Natural killer cell (primary cell): ENCODE results near the gene SCAND1. TPM values are rescaled to one million over a fixed set of nuclear protein-coding genes. Genes with fewer than 3 reads are reported as not detected.
A peak's percentile ranks its signal among the peaks of the same experiment; 100 is the strongest.

Experiments
- ATAC-seq, 3 donors: fragments of 150-1000 bp in 2 of 3; fragments of 200-7000 bp in 1 of 3; cut with Tn5 transposase; 1 replicate in 1 of 3; 2 replicates in 2 of 3; pipeline ENCODE4 v1.10.0; 2021; ENCODE audit warnings: mild to moderate bottlenecking in 2 of 3, moderate library complexity in 2 of 3
- DNase-seq, 2 donors: peaks; one replicate each; pipeline versions ENCODE4 v3.0.0 to v3.0.0-alpha.2; 2013 to 2021; ENCODE audit warnings: mixed read lengths in 1 of 2
- H3K27ac ChIP-seq: one replicate; pipeline ENCODE4 v1.5.1; 2013; ENCODE audit warnings: mild to moderate bottlenecking, low read length
- H3K27me3 ChIP-seq: one replicate; pipeline ENCODE4 v1.6.1; 2013; ENCODE audit warnings: low read length; ENCODE audit not compliant: control insufficient read depth, insufficient read depth
- H3K36me3 ChIP-seq: one replicate; pipeline ENCODE4 v1.6.1; 2013; ENCODE audit warnings: low read length; ENCODE audit not compliant: control insufficient read depth, insufficient read depth
- H3K4me1 ChIP-seq: one replicate; pipeline ENCODE4 v1.6.1; 2013; ENCODE audit warnings: low read length; ENCODE audit not compliant: control insufficient read depth, insufficient read depth
- H3K4me3 ChIP-seq: one replicate; pipeline ENCODE4 v1.5.1; 2013; ENCODE audit warnings: low read length
- H3K9me3 ChIP-seq: one replicate; pipeline ENCODE4 v1.6.1; 2013; ENCODE audit warnings: low read length; ENCODE audit not compliant: control insufficient read depth, insufficient read depth
- H3K27ac Mint-ChIP-seq, 2 donors: one replicate each; pipeline ENCODE4 v1.8.0; 2022; ENCODE audit warnings: mild to moderate bottlenecking in 2 of 2, mixed read lengths in 2 of 2, moderate library complexity in 1 of 2
- H3K27me3 Mint-ChIP-seq, 2 donors: one replicate each; pipeline ENCODE4 v1.8.0; 2022; ENCODE audit warnings: low read depth in 2 of 2, mixed read lengths in 2 of 2
- H3K36me3 Mint-ChIP-seq: one replicate; pipeline ENCODE4 v1.8.0; 2022; ENCODE audit warnings: mixed read lengths
- H3K4me1 Mint-ChIP-seq, 2 donors: one replicate each; pipeline ENCODE4 v1.8.0; 2022; ENCODE audit warnings: mixed read lengths in 2 of 2
- H3K4me3 Mint-ChIP-seq: one replicate; pipeline ENCODE4 v1.8.0; 2022; ENCODE audit warnings: mild to moderate bottlenecking, moderate library complexity, mixed read lengths
- H3K9me3 Mint-ChIP-seq, 2 donors: one replicate each; pipeline ENCODE4 v1.8.0; 2022; ENCODE audit warnings: mixed read lengths in 2 of 2
- WGBS: methylation state at CpG from one replicate; pipeline ENCODE4 v1.1.7; 2013; ENCODE audit warnings: missing lambda C conversion rate; ENCODE audit not compliant: insufficient coverage; 5-methylcytosine and 5-hydroxymethylcytosine counted together
- intact Hi-C: fragments of 100-400 bp; cut with micrococcal nuclease; formaldehyde crosslinking; loops from one replicate; pipeline ENCODE4 v1.14.2; 2022
- total RNA-seq, 4 donors: library from RNA; stranded (reverse); fragments of 120-200 nt in 1 of 4; gene quantifications; one replicate each; pipeline versions ENCODE4 v1.2.3 to v1.2.4, GENCODE V29; 2013 to 2022
- TF ChIP-seq, protein P1 (sequence below): fragments of 200-600 bp; IDR thresholded peaks from one replicate; pipeline ENCODE4 v1.8.0; 2022; ENCODE audit warnings: antibody characterized with exemption

Gene SCAND1
- total RNA-seq, 3 donors from 2014 or later (not counting 1 experiment from before 2014, with no cell fraction given): 51.4 to 70.3 (median 63.9) TPM

- no peak overlapping the region for H3K4me3 Mint-ChIP-seq
- no peaks in the 10 kb centered on the region for H3K36me3 Mint-ChIP-seq
- 80% methylated on average over 1 of the region's 2 CpGs for WGBS
- Histone ChIP-seq H3K27ac (no peak overlapping the region), H3K27me3 (no peaks in the 10 kb centered on the region), H3K36me3 (no peaks in the 10 kb centered on the region), H3K4me3 (no peak overlapping the region), H3K4me1 (peaks cover 7% of the 10 kb centered on the region), H3K9me3 (no peaks in the 10 kb centered on the region)
- TF ChIP-seq, protein P1, sequence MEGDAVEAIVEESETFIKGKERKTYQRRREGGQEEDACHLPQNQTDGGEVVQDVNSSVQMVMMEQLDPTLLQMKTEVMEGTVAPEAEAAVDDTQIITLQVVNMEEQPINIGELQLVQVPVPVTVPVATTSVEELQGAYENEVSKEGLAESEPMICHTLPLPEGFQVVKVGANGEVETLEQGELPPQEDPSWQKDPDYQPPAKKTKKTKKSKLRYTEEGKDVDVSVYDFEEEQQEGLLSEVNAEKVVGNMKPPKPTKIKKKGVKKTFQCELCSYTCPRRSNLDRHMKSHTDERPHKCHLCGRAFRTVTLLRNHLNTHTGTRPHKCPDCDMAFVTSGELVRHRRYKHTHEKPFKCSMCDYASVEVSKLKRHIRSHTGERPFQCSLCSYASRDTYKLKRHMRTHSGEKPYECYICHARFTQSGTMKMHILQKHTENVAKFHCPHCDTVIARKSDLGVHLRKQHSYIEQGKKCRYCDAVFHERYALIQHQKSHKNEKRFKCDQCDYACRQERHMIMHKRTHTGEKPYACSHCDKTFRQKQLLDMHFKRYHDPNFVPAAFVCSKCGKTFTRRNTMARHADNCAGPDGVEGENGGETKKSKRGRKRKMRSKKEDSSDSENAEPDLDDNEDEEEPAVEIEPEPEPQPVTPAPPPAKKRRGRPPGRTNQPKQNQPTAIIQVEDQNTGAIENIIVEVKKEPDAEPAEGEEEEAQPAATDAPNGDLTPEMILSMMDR: no peak
- peaks cover 9 to 10% of the 10 kb centered on the region in 2 donors for H3K4me1 Mint-ChIP-seq
- H3K9me3 Mint-ChIP-seq: no peaks in the 10 kb centered on the region
- H3K27ac Mint-ChIP-seq: no peak overlapping the region
- DNase-seq (no peak), ATAC-seq (no peak)
- intact Hi-C loops: no loop called here
- H3K27me3 Mint-ChIP-seq: peaks cover 8 to 9% of the 10 kb centered on the region in 2 donors
Measured at GRCh38 chr20:35988910-35989463, 34.7 kb upstream of the SCAND1 start.

DNA sequence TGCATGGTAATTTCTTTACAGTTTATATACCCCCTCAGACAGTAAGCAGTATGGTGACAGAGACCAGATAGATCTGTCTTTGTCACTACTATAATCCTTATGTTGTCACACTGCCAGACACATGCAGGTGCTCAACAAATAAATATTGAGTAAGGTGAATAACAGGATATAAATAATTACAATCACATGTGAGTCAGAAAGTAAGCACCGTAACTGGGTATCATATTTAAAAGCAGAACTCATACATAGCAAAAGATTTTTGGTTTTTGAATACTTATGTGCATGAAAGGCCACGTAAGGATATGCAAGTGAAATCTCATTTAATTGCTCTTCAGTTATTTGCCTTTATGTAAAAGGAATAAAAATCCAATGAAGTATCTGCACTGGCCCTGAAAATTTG is 31.5 kb upstream of the SCAND1 start:
- no peaks in the 10 kb centered on the region for H3K9me3 ChIP-seq
- Mint-ChIP-seq H3K27ac (no peak overlapping the region), H3K36me3 (no peaks in the 10 kb centered on the region), H3K9me3 (no peaks in the 10 kb centered on the region), H3K4me1 (peaks cover 10 to 11% of the 10 kb centered on the region in 2 donors), H3K27me3 (peaks cover 0 to 9% of the 10 kb centered on the region in 2 donors), H3K4me3 (no peak overlapping the region)
- intact Hi-C loops: no loop called here
- TF ChIP-seq, protein P1: no peak
- no peak overlapping the region for H3K4me3 ChIP-seq
- WGBS: 92% methylated on average over 1 of the region's 2 CpGs
- peaks cover 8% of the 10 kb centered on the region for H3K4me1 ChIP-seq
- DNase-seq: no peak
- ATAC-seq: no peak
- H3K36me3 ChIP-seq: no peaks in the 10 kb centered on the region
- H3K27ac ChIP-seq: no peak overlapping the region
- H3K27me3 ChIP-seq: no peaks in the 10 kb centered on the region

DNA sequence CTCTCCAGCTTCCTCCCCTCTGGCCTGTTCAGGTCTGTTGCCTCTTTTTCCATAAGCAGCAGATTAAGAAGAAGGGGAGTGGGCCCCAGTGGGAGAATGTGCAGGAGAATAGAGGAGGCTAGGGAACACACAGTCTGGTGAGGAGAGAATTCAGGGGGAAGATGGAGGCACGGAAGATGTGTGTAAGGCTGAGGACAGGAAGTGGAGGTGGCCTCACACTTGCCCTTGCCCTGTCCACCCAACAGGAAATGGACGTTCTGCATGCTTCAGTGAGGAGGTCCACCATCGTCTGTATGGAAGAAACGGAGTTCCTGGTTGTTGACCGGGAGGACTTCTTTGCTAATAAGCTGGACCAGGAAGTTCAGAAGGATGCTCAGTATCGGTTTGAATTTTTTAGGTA is 30.1 kb upstream of the SCAND1 start:
- peaks cover 0 to 9% of the 10 kb centered on the region in 2 donors for H3K27me3 Mint-ChIP-seq
- no peaks in the 10 kb centered on the region for H3K36me3 Mint-ChIP-seq
- ATAC-seq (no peak), DNase-seq (no peak)
- TF ChIP-seq, protein P1: no peak
- Histone ChIP-seq H3K27me3 (no peaks in the 10 kb centered on the region), H3K4me3 (no peak overlapping the region), H3K36me3 (no peaks in the 10 kb centered on the region), H3K4me1 (peaks cover 8% of the 10 kb centered on the region), H3K9me3 (no peaks in the 10 kb centered on the region), H3K27ac (no peak overlapping the region)
- intact Hi-C loops: no loop called here
- H3K4me3 Mint-ChIP-seq: no peak overlapping the region
- H3K9me3 Mint-ChIP-seq: no peaks in the 10 kb centered on the region
- peaks cover 10 to 11% of the 10 kb centered on the region in 2 donors for H3K4me1 Mint-ChIP-seq
- H3K27ac Mint-ChIP-seq: peak overlapping the region in 1 of 2 donors; percentile 42
- WGBS: 60% methylated on average over 6 of the region's 6 CpGs

DNA sequence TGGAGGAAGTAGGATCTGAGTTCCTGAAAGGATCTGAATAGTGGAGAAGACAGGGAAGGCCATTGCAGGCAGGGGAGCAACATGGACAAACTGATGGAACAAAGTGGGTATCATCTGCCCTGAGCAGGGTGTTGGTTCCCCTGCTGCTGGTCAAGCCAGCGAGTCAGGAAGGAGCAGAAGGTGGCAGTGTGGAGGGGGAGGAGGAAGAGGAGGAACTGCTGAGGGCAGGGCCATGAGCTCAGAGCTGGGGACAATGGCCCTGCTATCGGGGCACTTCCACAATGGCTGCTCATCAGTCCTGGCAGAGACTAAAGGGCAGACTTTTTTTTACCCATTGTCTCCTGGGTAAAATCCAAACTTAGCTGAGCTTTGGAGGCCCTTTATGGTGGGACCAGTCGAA is 27.7 kb upstream of the SCAND1 start:
- no peak overlapping the region for H3K27ac ChIP-seq
- Mint-ChIP-seq H3K36me3 (no peaks in the 10 kb centered on the region), H3K27me3 (peaks cover 0 to 4% of the 10 kb centered on the region in 2 donors), H3K4me3 (no peak overlapping the region), H3K9me3 (no peaks in the 10 kb centered on the region), H3K27ac (no peak overlapping the region), H3K4me1 (peaks cover 10 to 11% of the 10 kb centered on the region in 2 donors)
- no peaks in the 10 kb centered on the region for H3K27me3 ChIP-seq
- DNase-seq (no peak), ATAC-seq (no peak)
- no peaks in the 10 kb centered on the region for H3K9me3 ChIP-seq
- H3K4me3 ChIP-seq: no peak overlapping the region
- TF ChIP-seq, protein P1: no peak
- WGBS: 61% methylated on average over 3 of the region's 3 CpGs
- intact Hi-C loops: no loop called here
- H3K4me1 ChIP-seq: peaks cover 8% of the 10 kb centered on the region
- H3K36me3 ChIP-seq: no peaks in the 10 kb centered on the region
